OCI-LY3 (cell line): Measurements from ENCODE around the gene RASSF1.

Experiments
- CTCF ChIP-seq: fragments of 200-600, 300-600 bp; sonication (generic); IDR thresholded peaks from 2 replicates; pipeline ENCODE4 v1.5.1; 2014; ENCODE audit warnings: antibody characterized with exemption, low read length, low read depth
- EZH2phosphoT487 ChIP-seq: fragments of 200-600 bp; shearing (Covaris generic); IDR thresholded peaks from 2 replicates; pipeline ENCODE4 v1.6.1; 2018; ENCODE audit warnings: antibody characterized with exemption, mixed run types, low read depth

GRCh38 chr3:50322115-50322385, 18.6 kb downstream of the RASSF1 start:
- TF ChIP-seq CTCF (no peak), EZH2phosphoT487 (no peak)
